ENCODE data around the gene ENG.

DNA sequence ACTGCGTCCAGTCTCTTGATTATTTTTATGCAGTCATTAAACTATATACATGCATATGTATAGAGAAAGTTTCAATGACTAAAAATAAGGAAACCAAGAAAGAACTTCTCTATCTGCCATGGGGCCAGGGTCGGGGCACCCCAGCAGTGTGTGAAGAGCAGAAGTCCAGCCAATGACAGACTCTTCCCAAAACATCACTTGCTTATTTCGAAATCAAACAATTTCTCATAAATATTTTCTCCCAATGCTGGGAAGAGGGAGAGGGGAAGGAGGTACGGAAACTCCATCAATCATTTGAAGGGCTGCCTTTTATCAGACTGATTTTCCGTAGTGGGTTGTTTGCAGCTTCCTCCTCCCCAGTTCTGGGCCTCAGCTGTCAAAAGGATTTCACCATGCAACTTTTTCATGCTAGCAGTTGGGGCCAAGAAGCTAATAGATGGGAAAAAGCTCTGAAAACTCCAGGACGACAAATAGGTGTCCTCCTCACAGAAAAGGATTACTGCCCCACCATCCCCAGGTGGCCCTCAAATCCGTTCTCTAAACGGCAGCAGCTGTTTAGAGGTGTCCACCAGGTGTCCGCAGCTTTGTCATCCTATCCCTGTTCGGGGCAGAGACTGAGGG lies 52.4 kb downstream of the ENG start:
- TF ChIP-seq, protein P1, sequence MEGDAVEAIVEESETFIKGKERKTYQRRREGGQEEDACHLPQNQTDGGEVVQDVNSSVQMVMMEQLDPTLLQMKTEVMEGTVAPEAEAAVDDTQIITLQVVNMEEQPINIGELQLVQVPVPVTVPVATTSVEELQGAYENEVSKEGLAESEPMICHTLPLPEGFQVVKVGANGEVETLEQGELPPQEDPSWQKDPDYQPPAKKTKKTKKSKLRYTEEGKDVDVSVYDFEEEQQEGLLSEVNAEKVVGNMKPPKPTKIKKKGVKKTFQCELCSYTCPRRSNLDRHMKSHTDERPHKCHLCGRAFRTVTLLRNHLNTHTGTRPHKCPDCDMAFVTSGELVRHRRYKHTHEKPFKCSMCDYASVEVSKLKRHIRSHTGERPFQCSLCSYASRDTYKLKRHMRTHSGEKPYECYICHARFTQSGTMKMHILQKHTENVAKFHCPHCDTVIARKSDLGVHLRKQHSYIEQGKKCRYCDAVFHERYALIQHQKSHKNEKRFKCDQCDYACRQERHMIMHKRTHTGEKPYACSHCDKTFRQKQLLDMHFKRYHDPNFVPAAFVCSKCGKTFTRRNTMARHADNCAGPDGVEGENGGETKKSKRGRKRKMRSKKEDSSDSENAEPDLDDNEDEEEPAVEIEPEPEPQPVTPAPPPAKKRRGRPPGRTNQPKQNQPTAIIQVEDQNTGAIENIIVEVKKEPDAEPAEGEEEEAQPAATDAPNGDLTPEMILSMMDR (IDR thresholded peaks at IDR 0.05; ENCODE audit: insufficient read depth, low read length, poor library complexity, severe bottlenecking), result no peak
- no peak for TF ChIP-seq EZH2phosphoT487 (conservative IDR thresholded peaks at IDR 0.05; ENCODE audit: low read length)

Data from SU-DHL-6 (cell line).